ENCODE results near the gene EIF3D. TPM values are rescaled to one million over a fixed set of nuclear protein-coding genes. Genes with fewer than 3 reads are reported as not detected.

EIF3D gene
- total RNA-seq, 1 donor from 2014 or later = 149 TPM

GRCh38 chr22:36467042-36467810 lies 61.7 kb downstream of the EIF3D start:
- DNase-seq (ENCODE audit: low spot score) = no peak

GRCh38 chr22:36466258-36466657 lies 62.7 kb downstream of the EIF3D start:
- no peak for DNase-seq (ENCODE audit: low spot score)

- DNase-seq (ENCODE audit: low spot score) = no peak
These were observed 63.5 kb downstream of the EIF3D start for GRCh38 chr22:36465232-36466021.

- no peak for DNase-seq (ENCODE audit: low spot score)
These were observed 64.2 kb downstream of the EIF3D start for GRCh38 chr22:36464715-36465231.

GRCh38 chr22:36463783-36464184 lies 65.2 kb downstream of the EIF3D start:
- no peak for DNase-seq (ENCODE audit: low spot score)

GRCh38 chr22:36461665-36462649 lies 67.0 kb downstream of the EIF3D start:
- no peak for DNase-seq (ENCODE audit: low spot score)

Other genes with a start within 250 kb of the EIF3D start
- gene MYH9, start 141.2 kb downstream of the EIF3D start, total RNA-seq = 673 TPM
- 52.0 TPM for gene TXN2, start 47.5 kb downstream of the EIF3D start, total RNA-seq
- gene FOXRED2, start 22.1 kb downstream of the EIF3D start, total RNA-seq = 11.2 TPM
- gene CACNG2, start 174.6 kb upstream of the EIF3D start, total RNA-seq = 0.19 TPM
- gene IFT27, start 247.0 kb upstream of the EIF3D start, total RNA-seq = 21.4 TPM

All from mesenteric fat pad (tissue), 1 donor.